DMS 273 (cell line): ENCODE measurements around the gene IGBP1.
A peak's percentile ranks its signal among the peaks of the same experiment; 100 is the strongest.

Source experiments
- DNase-seq: peaks from one replicate; lab custom pipeline; 2025; ENCODE audit not compliant: unreplicated experiment; lab: John Stamatoyannopoulos, UW

Gene IGBP1

DNA sequence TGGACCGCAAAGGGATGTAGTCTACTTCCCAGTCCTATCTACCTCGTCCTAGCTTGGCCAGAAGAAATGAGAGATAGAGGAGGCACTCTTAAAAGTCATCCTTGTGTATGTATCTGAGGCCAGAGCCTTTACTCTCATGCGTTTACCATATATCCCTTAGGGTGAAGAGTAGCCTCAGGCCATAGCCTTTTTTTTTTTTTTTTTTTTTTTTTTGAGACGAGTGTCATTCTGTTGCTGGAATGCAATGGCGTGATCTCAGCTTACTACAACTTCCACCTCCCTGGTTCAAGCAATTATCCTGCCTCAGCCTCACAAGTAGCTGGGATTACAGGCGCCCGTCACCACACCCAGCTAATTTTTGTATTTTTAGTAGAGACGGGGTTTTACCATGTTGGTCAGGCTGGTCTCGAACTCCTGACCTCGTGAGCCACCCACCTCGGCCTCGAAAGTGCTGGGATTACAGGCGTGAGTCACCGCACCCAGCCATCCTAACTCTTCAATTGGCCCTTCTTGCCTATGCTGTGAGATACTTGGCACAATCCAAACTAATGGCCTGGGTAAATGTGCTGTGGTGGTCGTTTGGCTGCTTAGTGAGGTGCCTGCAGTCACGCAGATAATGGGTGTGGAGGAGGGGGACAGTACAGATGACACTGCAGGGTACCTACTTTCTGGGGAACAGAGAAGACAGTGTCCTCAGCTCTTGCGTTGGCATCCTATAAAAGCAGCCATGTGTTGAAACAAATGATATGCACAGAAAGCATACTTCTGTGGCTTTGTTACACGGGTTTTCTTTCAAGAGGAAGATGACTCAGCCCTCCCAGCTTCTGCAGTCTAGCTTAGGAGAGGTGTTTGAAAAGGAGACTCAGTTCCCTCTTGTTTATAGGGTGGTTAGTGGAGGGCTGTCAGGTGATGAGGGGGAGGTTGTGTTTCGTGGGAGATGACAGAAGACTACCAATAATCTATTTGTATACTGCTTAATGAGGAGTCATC is 33.6 kb downstream of the IGBP1 start:
- no peak for DNase-seq

DNA sequence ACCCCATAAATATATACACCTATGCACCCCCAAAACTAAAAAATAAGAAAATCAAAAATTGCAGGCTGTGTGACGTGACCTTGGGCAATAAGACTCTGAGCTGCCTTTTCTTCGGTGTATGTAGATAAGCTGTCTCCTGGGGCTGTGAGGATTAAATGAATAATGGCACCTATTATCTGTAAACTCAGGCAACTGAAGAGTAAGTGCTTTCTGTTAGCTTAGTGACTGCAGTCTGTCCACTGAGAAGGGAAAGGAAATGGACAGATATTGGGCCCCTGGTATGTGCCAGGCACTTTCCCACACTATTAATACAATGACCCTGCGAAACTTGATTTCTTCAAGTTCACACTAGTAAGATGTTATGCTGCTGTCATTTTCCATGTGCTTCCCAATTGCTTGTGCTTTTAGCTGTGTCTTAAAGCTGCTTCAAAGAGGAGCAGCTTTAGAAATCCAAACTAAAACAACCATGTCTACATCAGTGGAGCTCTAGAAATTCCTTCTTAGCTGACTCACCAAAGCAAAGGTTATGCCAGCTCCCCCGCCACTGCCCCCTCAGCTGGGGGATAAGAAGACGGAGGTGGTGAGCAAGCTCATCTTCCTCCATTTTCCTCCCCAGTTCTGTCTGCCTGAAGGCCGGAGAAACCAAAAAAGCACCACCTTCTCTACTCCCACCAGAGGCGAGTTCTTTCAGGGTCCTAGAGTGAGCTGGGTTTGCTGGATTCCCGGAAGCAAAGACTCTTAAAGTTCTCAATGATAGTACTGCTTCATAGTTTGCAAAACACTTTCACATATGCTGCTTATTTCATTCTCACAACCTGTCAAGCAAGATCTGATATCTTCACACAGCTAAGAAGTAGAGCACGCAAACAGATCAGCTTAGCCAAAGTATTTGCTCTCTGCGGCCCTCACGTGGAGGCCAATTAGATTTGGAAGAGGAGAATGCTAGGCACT is 35.3 kb downstream of the IGBP1 start:
- DNase-seq = peak; percentile 22

DNA sequence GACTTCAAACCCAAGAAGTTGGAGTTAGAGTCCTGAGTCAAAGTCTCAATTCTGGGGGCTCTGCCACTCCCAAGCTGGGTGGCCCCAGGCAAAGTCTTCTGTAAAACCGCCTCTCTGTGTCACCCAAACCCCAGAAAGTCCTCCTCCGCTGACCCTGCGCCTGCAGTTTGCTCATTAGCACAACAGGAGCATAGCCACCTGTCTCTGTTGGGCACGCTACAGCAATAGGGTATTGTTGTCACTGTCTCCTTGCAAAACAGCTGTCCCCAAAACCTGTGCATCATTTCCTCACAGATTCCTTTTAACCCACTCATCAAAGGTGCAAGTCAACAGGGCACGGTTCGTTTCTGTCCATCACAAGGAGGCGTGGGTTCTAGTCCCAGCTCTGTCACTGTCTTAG is 36.0 kb downstream of the IGBP1 start:
- DNase-seq = no peak

DNA sequence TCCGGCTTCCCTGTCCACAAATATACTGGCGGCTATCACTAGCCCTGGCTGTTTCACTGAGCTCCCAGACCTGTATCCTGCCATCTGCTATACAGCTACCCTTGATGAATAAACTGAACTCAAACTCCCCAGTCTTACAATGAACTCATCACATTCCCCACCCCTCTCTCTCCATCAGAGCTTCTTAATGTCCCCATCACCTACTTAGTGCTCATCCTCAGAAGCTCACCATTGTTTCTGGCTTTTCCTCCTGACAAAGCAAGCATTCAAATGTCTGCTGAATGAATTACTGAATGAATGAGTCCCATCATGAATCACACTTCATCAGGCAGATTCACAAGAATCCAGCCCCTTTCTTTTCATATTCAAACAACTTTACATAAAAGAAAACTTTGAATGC is 38.4 kb downstream of the IGBP1 start:
- no peak for DNase-seq

DNA sequence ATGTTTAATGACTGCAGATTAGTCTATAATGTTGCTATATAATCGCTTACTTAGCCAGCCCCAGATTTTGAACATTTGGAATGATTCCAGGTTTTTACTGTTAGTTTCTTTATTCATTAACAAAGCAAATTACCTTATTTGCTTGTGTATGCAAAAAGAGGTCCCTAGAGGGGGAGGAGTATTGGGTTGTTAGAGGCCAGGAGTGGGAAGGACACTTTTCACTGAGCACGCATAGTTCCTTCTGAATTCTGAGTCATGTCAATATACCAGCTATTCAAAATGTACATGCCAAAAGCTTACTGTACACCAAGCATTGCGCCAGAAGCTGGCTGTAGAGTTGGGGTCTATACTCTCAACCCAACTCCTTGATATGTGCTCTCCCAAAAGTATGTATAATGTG is 39.0 kb downstream of the IGBP1 start:
- DNase-seq = no peak

DNA sequence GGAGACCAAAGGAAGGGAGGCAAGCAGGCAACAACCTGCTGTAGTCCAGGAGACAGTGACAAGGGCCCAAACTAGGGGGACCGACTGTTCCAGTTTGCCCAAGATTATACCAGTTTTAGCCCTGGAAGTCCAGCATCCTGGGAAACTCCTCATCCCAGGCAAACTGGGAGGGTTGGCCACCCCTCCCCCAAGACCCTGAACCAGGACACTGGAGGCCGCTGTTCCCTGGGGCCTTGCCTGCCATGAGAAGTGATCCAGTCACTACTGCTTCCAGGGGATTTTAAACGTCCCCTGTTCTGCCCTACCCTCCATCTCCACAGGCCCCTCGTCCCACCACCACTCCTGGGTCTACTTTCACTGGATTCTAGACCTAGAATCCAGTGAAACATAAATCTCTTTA is 39.7 kb downstream of the IGBP1 start:
- no peak for DNase-seq

DNA sequence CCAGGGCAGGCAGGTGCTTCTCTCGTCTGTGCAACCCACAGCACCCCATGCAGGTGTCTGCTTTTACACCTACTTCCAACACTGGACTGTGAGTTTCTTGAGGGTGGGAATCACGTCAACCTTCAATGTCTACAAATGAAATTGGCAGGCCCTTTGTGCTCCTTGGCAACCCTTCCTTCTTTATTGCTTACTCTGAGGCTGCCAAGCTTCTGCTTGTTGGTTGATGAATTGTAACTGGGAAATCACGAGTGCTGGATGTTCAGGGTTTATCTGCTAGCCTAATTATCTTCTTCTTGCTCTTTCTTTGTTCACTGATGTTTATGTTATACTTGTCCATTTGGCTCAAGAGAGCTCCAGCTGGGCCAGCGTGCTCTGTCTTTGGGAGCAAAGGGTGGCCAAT is 41.5 kb downstream of the IGBP1 start:
- DNase-seq = no peak

DNA sequence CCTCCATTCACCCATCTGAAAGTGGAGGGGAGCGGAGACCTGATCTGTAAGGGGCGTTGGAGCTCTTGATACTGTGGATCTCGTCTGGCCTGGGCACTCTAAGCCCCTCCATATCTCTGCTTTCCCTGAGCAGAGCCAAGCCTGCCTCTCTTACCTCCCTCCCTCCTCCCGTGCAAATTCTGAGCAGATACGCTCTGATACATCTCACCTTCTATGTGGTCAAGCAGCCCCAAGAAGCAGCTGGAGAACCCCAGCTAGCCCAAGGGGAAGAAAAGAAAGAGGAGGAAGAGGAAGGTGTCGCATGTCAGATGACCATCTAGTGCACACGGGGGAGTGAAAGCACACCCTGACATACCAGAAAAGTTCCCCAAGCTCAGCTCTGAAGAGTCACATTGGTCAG is 42.1 kb downstream of the IGBP1 start:
- DNase-seq = no peak

DNA sequence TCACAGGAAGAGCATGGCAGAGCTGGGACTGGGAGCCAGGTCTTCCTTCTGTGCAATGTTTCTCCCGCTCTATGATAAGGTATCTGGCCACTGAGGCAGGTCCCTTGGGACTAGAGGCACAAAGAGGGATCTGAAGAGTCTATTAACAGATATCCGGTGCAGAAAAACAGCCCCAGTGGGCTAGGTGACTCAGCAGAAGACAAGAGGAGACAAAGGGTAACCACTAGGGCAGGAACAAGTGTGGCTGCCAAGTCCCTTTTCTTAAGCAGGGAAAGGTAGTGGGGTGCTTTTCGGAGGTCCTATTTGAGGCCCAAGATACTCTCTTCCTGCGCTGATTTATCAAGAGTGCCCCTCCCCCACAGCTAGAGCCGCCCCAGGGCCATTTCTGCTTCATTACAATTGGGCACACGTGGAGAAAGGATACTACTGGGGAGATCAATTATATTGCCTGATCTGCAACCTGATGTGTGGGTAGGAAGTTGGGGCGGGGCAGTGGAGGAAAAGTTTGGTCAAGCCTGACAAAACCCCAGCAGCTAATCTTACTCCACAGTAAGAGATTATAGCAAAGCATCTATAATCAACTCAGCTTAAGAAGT is 43.8 kb downstream of the IGBP1 start, which contains the start of gene DGAT2L6:
Gene DGAT2L6 (plus strand): TSS at position 546 of the 596 bp plus-strand sequence. CDS start 100 bp downstream, outside the sequence.
- DNase-seq = no peak

DNA sequence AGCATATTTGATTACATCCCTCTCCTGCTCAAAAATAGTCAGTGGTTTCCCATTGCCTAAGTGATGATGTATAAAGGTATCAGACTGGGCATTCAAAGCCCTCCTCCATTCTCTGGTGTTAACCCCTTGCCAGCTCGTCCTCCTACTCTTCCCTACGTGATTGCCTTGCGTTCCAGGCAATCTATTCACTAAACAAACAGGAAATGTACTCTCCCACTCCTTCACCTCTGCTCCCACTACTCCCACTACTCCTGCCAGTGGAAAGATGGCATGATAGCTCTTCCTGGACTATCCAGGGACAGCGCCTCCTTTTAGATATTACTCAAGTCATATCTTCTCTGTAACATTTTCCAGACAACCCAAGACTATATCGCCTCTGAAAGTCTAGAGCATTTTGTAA is 49.8 kb downstream of the IGBP1 start:
- no peak for DNase-seq

DNA sequence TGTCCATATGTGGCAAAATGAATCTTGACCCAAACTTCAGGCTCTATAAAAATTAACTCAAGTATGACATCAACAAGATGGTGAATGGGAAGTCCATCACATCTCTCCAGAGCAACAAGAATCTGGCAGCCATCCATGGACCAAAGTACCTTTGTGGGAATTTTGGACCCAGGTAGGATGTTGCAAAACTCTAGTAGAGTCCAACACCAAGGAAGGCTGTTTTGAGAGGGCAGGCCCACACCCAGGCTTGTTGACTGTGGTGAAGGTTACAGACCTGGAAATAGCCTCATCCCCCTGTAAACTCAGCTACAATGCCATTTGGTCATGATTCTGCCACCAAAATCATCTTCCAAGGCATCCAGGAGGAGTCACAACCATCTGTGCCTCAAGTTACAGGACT is 57.0 kb downstream of the IGBP1 start:
- DNase-seq = no peak

DNA sequence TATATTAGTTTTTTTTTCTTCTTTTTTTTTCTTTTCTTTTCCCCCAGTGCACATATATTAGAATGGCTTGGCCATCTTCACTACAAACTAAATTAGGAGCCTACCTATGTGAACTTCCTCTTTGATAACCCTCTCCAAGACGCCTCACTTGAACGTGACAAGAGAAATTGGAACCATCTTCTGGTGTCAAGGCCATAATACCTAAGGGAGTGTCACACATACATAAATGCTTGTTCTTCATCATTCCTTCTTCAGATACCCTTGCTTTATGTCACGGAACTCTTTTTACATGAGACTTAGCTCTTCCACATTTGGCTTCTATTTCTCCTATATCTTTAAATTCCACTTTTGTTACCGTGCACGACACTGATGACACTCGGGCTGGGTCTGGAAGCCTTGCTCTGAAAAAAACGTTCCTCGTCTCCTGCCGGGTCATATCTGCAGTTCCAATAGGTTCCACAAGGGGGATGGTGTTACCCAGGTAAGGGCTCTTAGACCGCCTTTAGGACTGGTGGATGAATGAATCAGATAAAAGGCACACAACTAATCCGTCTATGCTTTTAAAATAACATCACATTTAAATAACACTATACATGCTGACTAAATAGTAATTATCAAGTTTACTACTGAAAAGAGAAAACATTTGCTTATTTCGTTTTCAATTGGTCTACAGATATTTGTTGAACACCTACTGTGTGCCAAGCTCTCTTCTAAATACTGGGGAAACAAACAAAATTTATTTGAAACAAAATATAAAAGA is 63.9 kb downstream of the IGBP1 start:
- DNase-seq = peak; percentile 86

DNA sequence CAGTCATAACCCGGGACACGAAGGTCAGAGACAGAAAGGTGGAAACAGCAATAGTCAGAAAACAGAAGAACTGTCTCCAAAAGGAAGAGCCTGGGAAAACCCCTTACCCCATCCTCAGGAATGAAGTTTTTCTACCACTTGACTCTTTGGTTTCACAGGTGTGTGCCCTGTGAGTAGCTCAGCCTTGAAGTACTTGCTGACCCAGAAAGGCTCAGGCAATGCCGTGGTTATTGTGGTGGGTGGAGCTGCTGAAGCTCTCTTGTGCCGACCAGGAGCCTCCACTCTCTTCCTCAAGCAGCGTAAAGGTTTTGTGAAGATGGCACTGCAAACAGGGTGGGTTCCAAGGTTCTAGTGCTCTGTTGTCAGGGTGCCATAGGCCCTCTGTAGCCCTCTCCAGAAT is 68.5 kb downstream of the IGBP1 start:
- no peak for DNase-seq

DNA sequence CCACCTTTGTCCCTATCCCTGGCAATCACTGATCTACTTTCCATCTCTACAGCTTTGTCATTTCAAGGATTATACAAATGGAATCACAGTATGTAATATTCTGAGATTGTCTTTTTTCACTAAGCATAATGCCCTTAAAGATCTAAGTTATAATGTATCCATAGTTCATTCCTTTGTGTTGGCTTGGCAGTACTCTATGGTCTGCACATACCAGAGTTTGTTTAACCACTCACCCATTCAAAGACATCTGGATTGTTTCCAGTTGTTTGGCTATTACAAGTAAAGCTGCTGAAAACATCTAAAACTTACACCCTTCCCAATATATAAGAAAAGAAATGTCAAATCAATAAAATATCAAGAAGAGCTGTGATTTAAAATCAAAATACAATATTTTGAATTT is 75.2 kb downstream of the IGBP1 start:
- DNase-seq = no peak

DNA sequence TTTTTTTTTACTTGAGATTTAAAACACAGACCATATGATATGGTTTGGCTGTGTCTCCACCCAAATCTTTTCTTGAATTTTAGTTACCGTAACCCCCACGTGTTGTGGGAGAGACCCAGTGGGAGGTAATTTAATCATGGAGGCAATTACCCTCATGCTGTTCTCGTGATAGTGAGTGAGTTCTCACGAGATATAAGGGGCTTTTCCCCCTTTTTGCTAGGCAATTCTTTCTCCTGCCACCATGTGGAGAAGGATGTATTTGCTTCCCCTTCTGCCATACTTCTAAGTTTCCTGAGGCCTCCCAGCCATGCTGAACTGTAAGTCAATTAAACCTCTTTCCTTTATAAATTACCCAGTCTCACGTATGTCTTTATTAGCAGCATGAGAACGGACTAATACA is 76.3 kb downstream of the IGBP1 start:
- DNase-seq = peak; percentile 7
